Fibroblast of pulmonary artery (primary cell): ENCODE results near the gene SPACA6.
A peak's percentile ranks its signal among the peaks of the same experiment; 100 is the strongest.
"Not testable (repeated sequence)": the region's sequence is repeated elsewhere in the genome, so short reads cannot be mapped to it uniquely, and the experiment has no call there.

ENCODE experiments used
- DNase-seq: peaks from one replicate; pipeline ENCODE4 v3.0.0-alpha.2; 2010; ENCODE audit warnings: low read depth
- H3K4me3 ChIP-seq: replicated peaks from 2 replicates; pipeline ENCODE4 v1.5.1; 2011; ENCODE audit warnings: low read depth, mild to moderate bottlenecking, control low read depth, low read length, moderate library complexity
- TF ChIP-seq, protein P1 (sequence below): IDR thresholded peaks from 2 replicates; pipeline ENCODE4 v1.5.1; 2011; ENCODE audit warnings: mild to moderate bottlenecking, control low read depth, low read length, inconsistent platforms; ENCODE audit errors: missing control alignments

Gene SPACA6

DNA sequence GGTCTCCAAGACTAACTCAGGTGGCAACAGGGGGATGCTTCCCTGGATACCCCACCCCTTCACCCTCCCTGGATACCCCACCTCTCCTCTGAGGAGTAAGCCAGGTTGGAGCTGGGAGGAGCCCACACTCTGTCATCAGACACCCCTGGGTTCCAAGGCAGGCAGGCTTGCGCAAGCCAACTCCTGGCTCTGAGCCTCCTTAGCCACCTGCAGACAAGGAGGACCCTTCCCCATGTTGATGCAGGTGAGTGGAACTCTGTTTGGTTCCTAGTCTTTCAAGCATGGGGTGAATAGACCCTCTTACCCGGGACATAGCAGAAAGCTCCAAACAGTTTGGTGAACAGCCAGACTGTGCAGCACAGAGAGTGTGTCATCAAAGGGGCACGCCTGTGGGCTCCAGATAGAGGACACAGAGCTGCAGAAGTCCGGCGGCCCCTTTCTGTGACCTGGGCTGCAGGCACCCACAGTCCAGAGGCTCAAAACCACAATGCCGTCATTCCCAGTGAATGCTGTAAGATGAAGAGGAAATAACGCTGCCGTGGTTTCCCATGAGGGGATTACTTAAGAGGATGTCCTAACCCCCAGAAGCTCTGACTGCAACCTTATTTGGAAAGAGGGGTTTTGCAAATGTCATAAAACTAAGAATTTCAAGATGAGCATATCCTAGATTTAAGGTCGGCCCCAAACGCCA lies 42.8 kb downstream of the SPACA6 start:
- TF ChIP-seq, protein P1, sequence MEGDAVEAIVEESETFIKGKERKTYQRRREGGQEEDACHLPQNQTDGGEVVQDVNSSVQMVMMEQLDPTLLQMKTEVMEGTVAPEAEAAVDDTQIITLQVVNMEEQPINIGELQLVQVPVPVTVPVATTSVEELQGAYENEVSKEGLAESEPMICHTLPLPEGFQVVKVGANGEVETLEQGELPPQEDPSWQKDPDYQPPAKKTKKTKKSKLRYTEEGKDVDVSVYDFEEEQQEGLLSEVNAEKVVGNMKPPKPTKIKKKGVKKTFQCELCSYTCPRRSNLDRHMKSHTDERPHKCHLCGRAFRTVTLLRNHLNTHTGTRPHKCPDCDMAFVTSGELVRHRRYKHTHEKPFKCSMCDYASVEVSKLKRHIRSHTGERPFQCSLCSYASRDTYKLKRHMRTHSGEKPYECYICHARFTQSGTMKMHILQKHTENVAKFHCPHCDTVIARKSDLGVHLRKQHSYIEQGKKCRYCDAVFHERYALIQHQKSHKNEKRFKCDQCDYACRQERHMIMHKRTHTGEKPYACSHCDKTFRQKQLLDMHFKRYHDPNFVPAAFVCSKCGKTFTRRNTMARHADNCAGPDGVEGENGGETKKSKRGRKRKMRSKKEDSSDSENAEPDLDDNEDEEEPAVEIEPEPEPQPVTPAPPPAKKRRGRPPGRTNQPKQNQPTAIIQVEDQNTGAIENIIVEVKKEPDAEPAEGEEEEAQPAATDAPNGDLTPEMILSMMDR: no peak
- DNase-seq: peak; percentile 84
- H3K4me3 ChIP-seq: no peak overlapping the region

DNA sequence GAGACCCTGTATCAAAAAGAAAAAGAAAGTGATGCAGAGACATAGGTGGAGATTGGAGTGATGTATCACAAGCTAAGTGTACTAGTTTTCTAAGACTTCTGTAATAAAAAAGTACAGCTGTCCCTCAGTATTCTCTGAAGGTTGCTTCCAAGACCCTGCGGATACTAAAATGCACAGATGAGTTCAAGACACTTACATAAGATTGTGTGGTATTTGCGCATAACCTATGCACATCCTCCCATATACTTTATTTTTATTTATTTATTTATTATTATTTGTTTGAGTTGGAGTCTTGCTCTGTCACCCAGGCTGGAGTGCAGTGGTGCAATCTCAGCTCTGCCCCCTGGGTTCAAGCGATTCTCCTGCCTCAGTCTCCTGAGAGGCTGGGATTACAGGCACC lies 44.3 kb downstream of the SPACA6 start:
- H3K4me3 ChIP-seq: no peak overlapping the region
- TF ChIP-seq, protein P1: no peak

DNA sequence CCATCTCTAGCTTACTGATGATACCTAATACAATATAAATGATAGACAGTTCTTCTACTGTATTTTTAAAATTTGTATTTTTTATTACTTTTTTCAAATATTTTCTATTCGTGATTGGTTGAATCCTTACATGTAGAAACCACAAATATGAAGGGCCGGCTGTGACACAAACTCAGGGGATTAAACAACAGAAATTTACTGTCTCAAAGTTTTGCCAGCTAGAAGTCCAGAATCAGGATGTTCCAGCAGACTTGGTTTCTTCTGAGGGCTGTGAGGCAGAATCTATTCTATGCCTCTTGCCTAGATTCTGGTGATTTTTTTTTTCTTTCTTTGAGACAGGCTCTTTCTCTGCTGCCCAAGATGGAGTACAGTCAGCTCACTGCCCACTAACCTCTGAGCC lies 44.8 kb downstream of the SPACA6 start:
- DNase-seq: no peak
- TF ChIP-seq, protein P1: no peak
- no peak overlapping the region for H3K4me3 ChIP-seq

More for the DNA sequence above, 44.3 kb downstream of the SPACA6 start:
- DNase-seq: no peak

DNA sequence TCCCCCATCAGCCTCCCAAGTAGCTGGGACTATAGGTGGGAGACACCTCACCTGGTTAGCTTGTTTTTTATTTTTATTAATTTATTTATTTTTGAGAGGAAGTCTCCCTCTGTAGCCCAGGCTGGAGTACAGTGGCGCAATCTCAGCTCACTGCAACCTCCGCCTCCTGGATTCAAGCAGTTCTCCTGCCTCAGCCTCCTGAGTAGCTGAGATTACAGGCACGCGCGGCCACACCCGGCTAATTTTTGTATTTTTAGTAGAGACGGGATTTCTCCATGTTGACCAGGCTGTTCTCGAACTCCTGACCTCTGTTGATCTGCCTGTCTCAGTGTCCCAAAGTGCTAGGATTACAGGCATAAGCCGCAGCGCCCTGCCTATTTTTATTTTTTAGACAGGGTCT lies 45.4 kb downstream of the SPACA6 start:
- not testable (repeated sequence) for DNase-seq, H3K4me3 ChIP-seq

DNA sequence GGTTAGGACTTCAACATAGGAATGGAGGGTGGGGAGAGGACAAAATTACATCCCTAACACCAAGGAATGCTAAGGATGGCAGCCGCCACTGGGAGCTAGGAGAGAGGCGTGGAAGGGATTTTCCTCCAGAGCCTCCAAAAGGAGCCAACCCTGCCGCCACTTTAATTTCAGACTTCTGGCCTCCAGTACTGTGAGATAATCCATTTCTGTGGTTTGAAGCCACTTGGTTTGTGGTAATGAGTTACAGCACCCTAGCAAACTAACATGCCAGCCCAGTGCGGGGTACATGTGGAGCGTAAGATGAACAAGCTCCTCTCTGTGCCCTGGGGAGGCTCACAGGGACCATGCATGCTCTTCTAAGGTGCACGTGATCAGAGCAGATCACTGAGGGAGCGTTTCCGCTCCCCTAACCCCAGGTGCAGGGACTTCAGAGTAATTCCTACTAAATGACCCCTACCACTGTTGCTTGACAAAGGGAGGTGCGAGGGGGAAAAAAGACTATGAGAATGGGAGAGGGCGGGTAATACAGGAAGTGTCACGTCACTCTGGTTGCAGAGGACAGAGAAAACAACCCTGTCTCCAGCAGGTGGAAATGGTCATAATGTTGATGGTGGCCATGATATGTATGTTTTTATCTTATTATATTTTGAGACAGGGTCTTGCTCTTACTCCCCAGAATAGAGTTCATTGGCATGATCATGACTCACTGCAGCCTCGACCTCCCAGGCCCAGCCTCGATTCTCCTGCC lies 46.5 kb downstream of the SPACA6 start:
- TF ChIP-seq, protein P1: no peak
- H3K4me3 ChIP-seq: no peak overlapping the region
- no peak for DNase-seq

DNA sequence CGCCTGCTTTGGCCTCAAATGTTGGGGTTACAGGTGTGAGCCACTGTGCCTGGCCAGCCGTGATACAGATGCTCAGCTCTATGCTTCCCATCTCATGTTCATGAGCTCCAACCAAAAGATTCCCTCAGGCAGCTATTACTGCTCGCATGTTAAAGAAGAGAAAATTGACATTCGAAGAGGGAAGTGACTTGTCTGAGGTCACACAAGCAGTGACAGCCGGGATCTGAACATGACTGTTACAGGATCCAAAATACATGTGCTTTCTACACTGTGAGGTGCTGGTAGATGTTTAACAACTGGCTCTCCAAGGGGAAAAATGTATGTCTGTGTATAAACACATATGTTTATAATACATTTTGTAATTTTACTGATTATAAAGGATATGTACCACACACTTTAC lies 47.2 kb downstream of the SPACA6 start:
- H3K4me3 ChIP-seq: no peak overlapping the region
- no peak for DNase-seq
- TF ChIP-seq, protein P1: no peak

DNA sequence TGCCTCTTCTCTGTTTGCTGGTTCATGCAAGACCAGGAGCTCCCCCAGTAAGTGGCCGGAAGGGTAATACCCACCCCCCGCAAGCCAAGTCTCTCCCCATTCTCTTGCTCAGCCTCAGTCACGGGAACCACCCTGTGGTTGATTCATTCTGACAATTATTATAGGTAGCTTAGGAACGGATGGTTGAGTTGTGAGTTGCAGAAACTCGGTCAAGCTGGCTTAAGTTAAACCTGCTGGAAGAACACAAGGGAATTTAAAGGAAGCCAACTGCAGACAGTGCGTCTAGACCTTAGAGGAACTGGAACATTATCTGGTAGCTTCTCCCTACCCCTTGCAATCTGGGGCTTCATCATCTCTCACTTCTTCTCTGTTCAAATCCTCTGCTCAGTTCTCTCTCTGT lies 49.7 kb downstream of the SPACA6 start:
- TF ChIP-seq, protein P1: no peak
- H3K4me3 ChIP-seq: no peak overlapping the region
- no peak for DNase-seq
